HG03025 (cell line): ENCODE measurements around the gene SIRT5.

Experiments used
- ATAC-seq: cut with Tn5 transposase; IDR thresholded peaks from one replicate; pipeline ENCODE4 v1.9.1; 2021; ENCODE audit warnings: mild to moderate bottlenecking, moderate library complexity; ENCODE audit not compliant: unreplicated experiment, low FRiP score

Gene SIRT5

DNA sequence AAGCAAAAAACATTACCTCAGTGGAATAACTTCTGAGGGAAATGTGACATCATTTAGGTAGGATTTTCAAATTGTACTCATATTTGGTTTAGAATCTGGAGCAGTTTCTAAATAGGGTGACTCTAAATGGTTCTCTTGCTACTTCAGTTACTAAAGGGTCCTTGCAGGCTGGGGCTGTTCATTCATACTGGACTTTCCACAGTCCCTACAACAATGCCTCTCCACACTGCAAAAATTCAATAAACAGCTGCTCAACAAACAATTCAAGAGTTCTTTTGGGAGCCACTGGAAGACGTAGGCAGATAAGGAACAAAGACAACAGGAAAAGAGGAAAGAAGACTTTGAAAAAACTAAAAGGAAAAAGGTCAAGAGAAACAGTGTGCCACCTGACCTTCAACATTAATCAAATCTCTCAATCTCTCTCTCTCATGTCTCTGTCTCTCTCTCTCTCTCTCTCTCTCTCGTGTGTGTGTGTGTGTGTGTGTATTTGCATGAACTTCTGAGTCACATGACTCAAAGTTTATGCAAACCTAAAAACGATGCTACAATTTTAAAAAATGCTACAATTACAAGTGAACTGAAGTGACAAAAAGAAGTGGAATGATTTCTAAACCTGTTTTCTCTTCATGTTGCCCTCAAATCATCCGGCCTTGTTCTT lies 55.2 kb downstream of the SIRT5 start:
- ATAC-seq, result no peak

DNA sequence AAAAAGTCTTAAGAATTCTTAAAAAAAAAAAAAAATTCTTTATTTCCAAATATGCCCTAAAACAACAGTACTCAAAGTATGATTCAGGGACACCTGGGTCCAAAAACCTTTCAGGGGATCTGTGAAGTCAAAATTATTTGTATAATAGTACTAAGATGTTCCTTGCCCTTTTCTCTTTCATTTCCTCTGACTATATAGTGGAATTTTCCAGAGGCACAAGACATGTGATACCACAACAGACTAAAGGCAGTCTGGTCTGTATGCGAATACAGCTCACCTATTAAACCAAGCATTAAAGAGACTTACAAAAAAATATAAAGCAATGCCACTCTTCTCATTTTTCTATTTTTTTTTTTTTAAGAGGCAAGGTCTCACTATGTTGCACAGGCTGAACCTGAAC lies 56.1 kb downstream of the SIRT5 start:
- no peak for ATAC-seq

GRCh38 chr6:13633343-13633742 lies 58.9 kb downstream of the SIRT5 start:
- no peak for ATAC-seq

GRCh38 chr6:13635948-13636658 lies 61.7 kb downstream of the SIRT5 start:
- no peak for ATAC-seq

- no peak for ATAC-seq
These were observed 63.6 kb downstream of the SIRT5 start for GRCh38 chr6:13638014-13638413.

DNA sequence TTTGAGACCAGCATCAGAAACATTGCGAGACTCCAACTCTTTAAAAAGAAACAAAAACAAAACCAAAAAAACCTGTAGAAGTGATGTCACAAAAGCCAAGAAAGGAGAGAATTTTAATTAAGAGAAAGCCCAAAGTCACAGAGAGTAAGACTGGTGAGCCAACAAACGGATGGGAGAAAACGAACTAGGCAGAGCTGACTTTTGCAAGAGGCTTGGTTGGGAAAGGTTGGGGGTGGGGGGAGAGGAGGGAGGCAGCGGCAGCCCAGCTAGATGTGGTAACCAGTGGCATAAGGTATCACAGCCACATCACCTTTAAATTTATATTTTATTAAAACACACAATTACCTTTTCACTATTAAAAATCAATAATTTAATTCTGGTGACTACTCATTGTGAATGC lies 64.2 kb downstream of the SIRT5 start:
- no peak for ATAC-seq

- ATAC-seq, result no peak
These were observed 66.9 kb downstream of the SIRT5 start for GRCh38 chr6:13641315-13641714.

- ATAC-seq, result no peak
These were observed 68.7 kb downstream of the SIRT5 start for GRCh38 chr6:13643125-13643524.

GRCh38 chr6:13648850-13649249 lies 74.4 kb downstream of the SIRT5 start:
- no peak for ATAC-seq

DNA sequence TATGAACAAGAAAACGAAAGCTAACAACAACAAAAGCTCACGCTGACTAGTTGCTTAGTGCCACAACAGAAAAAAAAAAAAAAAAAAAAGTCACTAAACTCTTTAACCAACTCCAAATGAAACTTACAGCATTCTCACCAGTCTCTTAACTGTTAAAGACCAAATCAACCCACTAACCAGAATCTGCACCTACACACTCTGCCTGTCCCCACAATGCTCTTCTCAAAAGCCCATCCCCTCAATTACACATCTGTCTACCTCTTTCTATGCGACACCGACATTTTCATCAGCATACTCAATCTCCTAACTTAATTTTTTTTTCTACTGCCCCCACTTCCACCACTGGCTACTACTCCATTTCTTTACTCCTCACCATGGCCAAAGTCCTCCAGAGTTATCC lies 75.0 kb downstream of the SIRT5 start:
- ATAC-seq, result no peak

DNA sequence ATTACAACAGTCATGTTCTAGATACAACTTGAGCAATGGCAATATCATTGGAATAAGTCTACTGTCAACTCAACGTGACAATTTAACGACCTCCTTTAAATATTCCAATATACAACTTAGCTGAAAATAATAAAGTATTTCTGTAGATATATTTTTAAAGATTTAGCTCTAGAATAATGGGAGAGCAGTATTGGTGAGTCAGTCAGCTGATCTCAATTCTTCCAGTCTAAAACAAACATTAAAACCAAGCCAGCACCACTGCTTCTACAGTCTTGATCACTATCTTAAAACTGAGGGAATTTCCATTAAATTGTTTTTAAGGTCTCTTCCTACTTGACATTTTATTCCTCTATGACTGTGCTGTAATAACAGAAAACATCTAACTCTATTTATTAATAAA lies 78.9 kb downstream of the SIRT5 start:
- no peak for ATAC-seq

- no peak for ATAC-seq
These were observed 80.1 kb downstream of the SIRT5 start for GRCh38 chr6:13654496-13654895.

DNA sequence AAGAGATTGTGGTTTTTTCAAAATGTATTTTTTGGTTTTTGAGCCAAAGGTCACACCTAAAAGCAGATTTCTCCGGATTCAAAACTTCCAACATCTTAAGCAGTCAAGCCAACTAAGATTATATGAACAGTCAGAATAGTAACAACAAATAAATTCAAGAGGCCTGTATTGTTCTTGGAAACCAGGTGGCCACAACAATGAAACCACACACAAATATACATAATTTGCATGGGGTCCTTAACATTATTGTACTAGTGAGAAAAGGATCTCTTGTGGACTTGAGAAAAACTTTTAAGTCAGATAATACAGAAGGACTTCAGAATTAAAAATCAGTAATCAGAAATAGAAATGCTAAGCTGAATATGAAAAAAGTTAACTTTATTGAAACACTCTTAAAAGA lies 81.3 kb downstream of the SIRT5 start:
- ATAC-seq, result no peak

- no peak for ATAC-seq
These were observed 85.9 kb downstream of the SIRT5 start for GRCh38 chr6:13660273-13660672.

DNA sequence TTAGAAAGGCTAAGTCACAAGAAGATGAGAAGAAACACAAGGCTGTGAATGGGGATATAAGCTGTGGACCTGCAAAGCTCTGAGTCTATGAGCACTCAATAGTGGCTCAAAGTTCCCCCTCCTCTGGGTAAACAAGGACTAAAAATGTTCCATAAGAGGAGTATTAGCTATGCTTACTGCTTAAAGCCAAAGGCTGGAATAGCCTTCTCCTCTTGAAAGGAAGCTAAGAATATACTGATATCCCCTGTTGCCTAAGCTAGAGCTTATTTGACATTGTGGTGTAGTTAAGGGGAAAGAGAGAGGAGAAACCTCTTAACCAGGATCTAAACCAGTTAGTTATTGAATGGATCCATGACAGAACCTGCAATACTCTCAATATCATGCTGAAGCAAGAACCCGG lies 86.5 kb downstream of the SIRT5 start:
- no peak for ATAC-seq

- no peak for ATAC-seq
These were observed 87.2 kb downstream of the SIRT5 start for GRCh38 chr6:13661647-13662046.

GRCh38 chr6:13662651-13663334 lies 88.4 kb downstream of the SIRT5 start:
- ATAC-seq, result no peak

DNA sequence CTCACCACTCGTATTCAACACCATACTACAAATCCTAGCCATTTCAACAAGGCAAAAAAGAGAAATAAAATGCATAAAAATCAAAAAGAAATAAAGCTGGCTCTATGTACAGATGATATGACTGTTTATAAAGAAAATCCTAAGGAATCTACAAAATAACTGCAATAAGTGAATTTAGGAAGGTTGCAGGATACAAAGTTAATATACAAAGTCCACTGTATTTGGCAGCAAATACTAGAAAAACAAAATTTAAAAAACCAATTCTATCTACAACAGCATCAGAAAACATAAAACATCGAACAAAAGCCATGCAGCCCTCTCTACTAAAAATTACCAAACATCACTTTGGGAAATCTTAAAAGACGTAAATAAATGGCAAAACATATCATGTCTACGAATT lies 89.6 kb downstream of the SIRT5 start:
- no peak for ATAC-seq
